Small intestine (tissue), 7 donors: ENCODE results near the gene NDFIP1. TPM values are rescaled to one million over a fixed set of nuclear protein-coding genes. Genes with fewer than 3 reads are reported as not detected.

Source experiments
- DNase-seq, 2 donors: peaks; one replicate each; pipeline versions ENCODE4 v3.0.0 to v3.0.0-alpha.2; 2013
- FAIRE-seq: peaks from 2 replicates; lab custom pipeline; 2012; peaks lifted over from hg19 to GRCh38; lab: Jason Lieb, UNC
- H3K27ac ChIP-seq, 3 donors: one replicate each; pipeline ENCODE4 v1.5.1; 2013; ENCODE audit warnings: low read length in 2 of 3, mild to moderate bottlenecking in 2 of 3, control low read depth in 1 of 3, inconsistent platforms in 1 of 3, low read depth in 1 of 3, moderate library complexity in 1 of 3
- H3K27me3 ChIP-seq, 3 donors: one replicate each; pipeline ENCODE4 v1.6.1; 2013; ENCODE audit warnings: low read length in 3 of 3, inconsistent platforms in 1 of 3; ENCODE audit not compliant: control insufficient read depth in 3 of 3, insufficient read depth in 3 of 3
- H3K36me3 ChIP-seq, 3 donors: one replicate each; pipeline ENCODE4 v1.6.1; 2013; ENCODE audit warnings: low read length in 3 of 3, inconsistent platforms in 1 of 3, low read depth in 1 of 3, mild to moderate bottlenecking in 1 of 3, moderate library complexity in 1 of 3; ENCODE audit not compliant: control insufficient read depth in 3 of 3, insufficient read depth in 2 of 3
- H3K4me1 ChIP-seq, 3 donors: one replicate each; pipeline ENCODE4 v1.6.1; 2013; ENCODE audit warnings: low read length in 2 of 3, inconsistent platforms in 1 of 3, low read depth in 1 of 3, mild to moderate bottlenecking in 1 of 3, moderate library complexity in 1 of 3; ENCODE audit not compliant: control insufficient read depth in 3 of 3, insufficient read depth in 2 of 3
- H3K4me3 ChIP-seq, 3 donors: one replicate each; pipeline ENCODE4 v1.5.1; 2013; ENCODE audit warnings: low read length in 3 of 3, control low read depth in 1 of 3, inconsistent platforms in 1 of 3, low read depth in 1 of 3, mild to moderate bottlenecking in 1 of 3, moderate library complexity in 1 of 3
- H3K9me3 ChIP-seq, 2 donors: one replicate each; pipeline ENCODE4 v1.6.1; 2013; ENCODE audit warnings: low read depth in 1 of 2, low read length in 1 of 2; ENCODE audit not compliant: control insufficient read depth in 2 of 2, insufficient read depth in 1 of 2
- WGBS, 3 donors: extraction: QIAGEN DNeasy Blood & Tissue Kit; methylation state at CpG; one replicate each; pipeline ENCODE4 v1.1.7; 2013; 5-methylcytosine and 5-hydroxymethylcytosine counted together
- polyA plus RNA-seq, 4 donors: library from polyadenylated mRNA; stranded (reverse) in 3 of 4; unstranded in 1 of 4; fragments of 200-250 nt in 3 of 4; fragments of 120-200 nt in 1 of 4; gene quantifications; one replicate each; pipeline versions ENCODE4 v1.2.1 to v1.2.3, GENCODE V29; 2013
- donor health status: healthy with polysubstance abuse.
- donor health status: control.
- donor health status: control.
- donor health status: Bipolar disorder and iron deficiency.
- donor health status: healthy.

The NDFIP1 gene
- polyA plus RNA-seq, 4 donors = 28.9 to 63.4 (median 37.6) TPM

- H3K4me3 ChIP-seq = no peak overlapping the region
- H3K27me3 ChIP-seq = no peaks in the 10 kb centered on the region
- H3K36me3 ChIP-seq = peaks cover 0 to 2% (median 0%) of the 10 kb centered on the region in 3 donors
- WGBS, 3 donors = 65 to 90% (median 89%) methylated on average over 5 of the region's 5 CpGs
- FAIRE-seq = no peak
- no peak for DNase-seq
- no peaks in the 10 kb centered on the region for H3K9me3 ChIP-seq
- H3K4me1 ChIP-seq = no peaks in the 10 kb centered on the region
- H3K27ac ChIP-seq = no peak overlapping the region
These were observed 9.1 kb downstream of the NDFIP1 start for GRCh38 chr5:142117579-142118151.

GRCh38 chr5:142118155-142118686 is 9.6 kb downstream of the NDFIP1 start:
- 67 to 83% (median 79%) methylated on average over 3 of the region's 3 CpGs for whole genome bisulfite sequencing, 3 donors
- H3K27ac ChIP-seq = no peak overlapping the region
- no peaks in the 10 kb centered on the region for H3K27me3 ChIP-seq
- H3K4me3 ChIP-seq = no peak overlapping the region
- FAIRE-seq (no peak), DNase-seq (no peak)
- H3K36me3 ChIP-seq = peaks cover 0 to 2% (median 0%) of the 10 kb centered on the region in 3 donors
- no peaks in the 10 kb centered on the region for H3K4me1 ChIP-seq
- H3K9me3 ChIP-seq = no peaks in the 10 kb centered on the region

- Histone ChIP-seq H3K4me3 (no peak overlapping the region), H3K27me3 (no peaks in the 10 kb centered on the region), H3K9me3 (no peaks in the 10 kb centered on the region), H3K4me1 (peaks cover 0 to 2% (median 2%) of the 10 kb centered on the region in 3 donors), H3K36me3 (peaks cover 0 to 2% (median 0%) of the 10 kb centered on the region in 3 donors), H3K27ac (no peak overlapping the region)
- DNase-seq (no peak), FAIRE-seq (no peak)
These were observed 10.6 kb downstream of the NDFIP1 start for GRCh38 chr5:142119051-142119625.

- FAIRE-seq (no peak), DNase-seq (no peak)
- Histone ChIP-seq H3K27ac (no peak overlapping the region), H3K4me3 (no peak overlapping the region), H3K4me1 (peaks cover 0 to 2% (median 2%) of the 10 kb centered on the region in 3 donors), H3K27me3 (no peaks in the 10 kb centered on the region), H3K36me3 (peaks cover 0 to 4% (median 0%) of the 10 kb centered on the region in 3 donors), H3K9me3 (peaks cover 0 to 2% of the 10 kb centered on the region in 2 donors)
- WGBS, 3 donors = 63 to 83% (median 82%) methylated on average over 3 of the region's 3 CpGs
These were observed 11.8 kb downstream of the NDFIP1 start for GRCh38 chr5:142120247-142120935.

- WGBS, 3 donors = 7 to 37% (median 31%) methylated on average over 1 of the region's 1 CpG
- Histone ChIP-seq H3K27ac (no peak overlapping the region), H3K36me3 (peaks cover 0 to 5% (median 0%) of the 10 kb centered on the region in 3 donors), H3K27me3 (no peaks in the 10 kb centered on the region), H3K4me3 (no peak overlapping the region), H3K4me1 (peaks cover 0 to 4% (median 2%) of the 10 kb centered on the region in 3 donors), H3K9me3 (peaks cover 0 to 4% of the 10 kb centered on the region in 2 donors)
- FAIRE-seq (no peak), DNase-seq (no peak)
These were observed 13.5 kb downstream of the NDFIP1 start for GRCh38 chr5:142122121-142122520.

GRCh38 chr5:142125378-142125777 is 16.8 kb downstream of the NDFIP1 start:
- no peak for DNase-seq
- Histone ChIP-seq H3K27ac (no peak overlapping the region), H3K27me3 (no peaks in the 10 kb centered on the region), H3K36me3 (peaks cover 0 to 5% (median 0%) of the 10 kb centered on the region in 3 donors), H3K4me3 (no peak overlapping the region), H3K9me3 (peaks cover 0 to 4% of the 10 kb centered on the region in 2 donors), H3K4me1 (peaks cover 0 to 4% (median 3%) of the 10 kb centered on the region in 3 donors)
- 92 to 97% (median 96%) methylated on average over 3 of the region's 3 CpGs for WGBS, 3 donors
- no peak for FAIRE-seq

- no peak overlapping the region for H3K27ac ChIP-seq
- DNase-seq = no peak
- peaks cover 0 to 4% (median 3%) of the 10 kb centered on the region in 3 donors for H3K4me1 ChIP-seq
- no peak for FAIRE-seq
- H3K36me3 ChIP-seq = peaks cover 0 to 3% (median 0%) of the 10 kb centered on the region in 3 donors
- H3K4me3 ChIP-seq = no peak overlapping the region
- no peaks in the 10 kb centered on the region for H3K27me3 ChIP-seq
- H3K9me3 ChIP-seq = peaks cover 0 to 4% of the 10 kb centered on the region in 2 donors
These were observed 17.4 kb downstream of the NDFIP1 start for GRCh38 chr5:142125963-142126362.

- no peaks in the 10 kb centered on the region for H3K27me3 ChIP-seq
- peaks cover 0 to 4% of the 10 kb centered on the region in 2 donors for H3K9me3 ChIP-seq
- no peak overlapping the region for H3K4me3 ChIP-seq
- FAIRE-seq (no peak), DNase-seq (no peak)
- 53 to 75% (median 60%) methylated on average over 3 of the region's 3 CpGs for WGBS, 3 donors
- H3K36me3 ChIP-seq = peaks cover 0 to 5% (median 0%) of the 10 kb centered on the region in 3 donors
- H3K4me1 ChIP-seq = peaks cover 0 to 4% (median 4%) of the 10 kb centered on the region in 3 donors
- no peak overlapping the region for H3K27ac ChIP-seq
These were observed 20.2 kb downstream of the NDFIP1 start for GRCh38 chr5:142128675-142129208.
